HG03565 (cell line): ENCODE measurements around the gene CSGALNACT2.
A peak's percentile ranks its signal among the peaks of the same experiment; 100 is the strongest.
"Not testable (repeated sequence)": the region's sequence is repeated elsewhere in the genome, so short reads cannot be mapped to it uniquely, and the experiment has no call there.

Experiments used
- ATAC-seq: cut with Tn5 transposase; IDR thresholded peaks from one replicate; pipeline ENCODE4 v1.9.1; 2021; ENCODE audit warnings: mild to moderate bottlenecking, moderate library complexity; ENCODE audit not compliant: unreplicated experiment

Gene CSGALNACT2

DNA sequence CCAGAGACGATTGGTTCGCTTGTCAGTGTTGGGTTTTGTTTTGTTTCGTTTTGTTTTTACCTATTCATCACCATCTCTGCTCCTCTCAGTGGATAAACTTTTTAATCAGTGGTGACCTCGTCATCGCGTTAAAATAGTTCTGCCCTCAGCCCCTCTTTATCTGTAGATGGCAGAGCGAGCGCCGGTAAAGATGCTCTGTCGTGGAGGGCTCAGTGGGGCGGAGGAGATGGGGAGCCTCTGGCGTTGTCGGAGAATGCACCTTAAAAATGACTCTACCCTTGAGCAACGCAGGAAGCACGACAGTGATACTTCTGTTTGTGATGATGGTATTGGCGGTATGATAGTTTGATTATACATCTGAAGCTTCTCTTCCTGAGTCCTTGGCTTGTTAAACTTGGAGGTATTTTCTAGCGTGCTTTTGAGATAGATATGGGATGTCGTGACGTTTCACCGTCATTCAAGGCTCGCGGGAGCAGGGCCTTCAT is 554 bp downstream of the CSGALNACT2 start:
- ATAC-seq, result no peak

DNA sequence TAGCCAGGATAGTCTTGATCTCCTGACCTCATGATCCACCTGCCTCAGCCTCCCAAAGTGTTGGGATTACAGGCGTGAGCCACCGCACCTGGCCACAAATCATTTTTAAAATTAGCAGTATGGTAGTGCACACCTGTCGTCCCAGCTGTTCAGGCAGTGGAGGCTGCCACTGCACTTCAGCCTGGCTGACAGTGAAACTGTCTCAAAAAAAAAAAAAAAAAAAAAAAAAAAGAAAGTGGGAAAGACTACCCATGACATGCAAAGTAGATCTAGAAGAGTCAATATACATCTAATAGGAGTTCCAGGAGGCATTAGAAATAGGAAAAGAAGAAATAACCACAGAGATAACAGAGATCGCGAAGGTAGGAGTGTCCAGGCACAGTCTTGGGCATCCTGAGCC is 3.2 kb downstream of the CSGALNACT2 start:
- ATAC-seq, result no peak

DNA sequence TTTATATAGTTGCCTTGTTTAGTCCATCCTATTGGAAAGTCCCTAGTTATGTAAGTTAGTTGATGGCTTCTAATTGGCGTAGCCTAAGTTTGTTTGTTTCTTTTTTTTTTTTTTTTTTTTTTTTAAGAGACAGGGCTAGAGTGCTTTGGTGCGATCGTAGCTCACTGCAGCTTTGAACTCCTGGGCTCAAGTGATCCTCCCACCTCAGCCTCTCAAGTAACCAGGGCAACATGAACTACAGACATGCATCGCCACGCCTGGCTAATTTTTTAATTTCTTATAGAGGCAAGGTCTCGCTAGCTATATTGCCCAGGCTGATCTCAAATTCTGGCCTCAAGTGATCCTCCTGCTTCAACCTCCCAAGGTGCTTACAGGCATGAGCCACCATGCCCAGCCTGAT is 7.1 kb downstream of the CSGALNACT2 start:
- ATAC-seq, result no peak

DNA sequence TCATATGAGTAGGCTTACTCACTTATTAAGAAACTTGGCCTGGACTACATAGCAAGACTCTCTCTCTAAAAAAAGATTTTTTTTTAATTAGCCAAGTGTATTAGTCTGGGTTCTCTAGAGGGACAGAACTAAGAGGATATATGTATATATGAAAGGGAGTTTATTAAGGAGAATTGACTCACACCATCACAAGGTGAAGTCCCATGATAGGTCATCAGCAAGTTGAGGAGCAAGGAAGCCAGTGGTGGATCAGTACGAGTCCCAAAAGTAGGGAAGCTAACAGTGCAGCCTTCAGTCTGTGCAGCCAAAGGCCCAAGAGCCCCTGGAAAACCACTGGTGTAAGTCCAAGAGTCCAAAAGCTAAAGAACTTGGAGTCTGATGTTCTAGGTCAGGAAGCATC is 7.7 kb downstream of the CSGALNACT2 start:
- not testable (repeated sequence) for ATAC-seq

DNA sequence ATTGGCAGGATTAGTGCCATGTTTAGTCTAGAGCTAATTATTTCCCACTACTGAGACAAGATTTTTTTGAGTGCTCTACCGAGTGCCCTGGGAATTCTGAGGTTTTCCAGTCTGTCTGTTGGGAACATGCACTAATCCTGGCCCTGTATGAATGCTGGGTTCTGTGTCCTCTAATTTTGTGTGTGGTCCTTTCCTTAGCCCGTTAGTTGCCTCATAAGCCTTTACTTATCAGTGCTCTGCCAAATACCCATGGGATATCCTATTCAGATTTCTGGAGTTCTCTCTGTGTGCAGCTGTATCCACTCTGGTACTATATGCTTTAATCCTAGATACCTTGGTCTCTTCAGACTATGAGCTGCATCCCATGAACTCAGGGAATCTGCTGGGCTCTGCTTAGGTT is 13.1 kb downstream of the CSGALNACT2 start:
- ATAC-seq, result no peak

DNA sequence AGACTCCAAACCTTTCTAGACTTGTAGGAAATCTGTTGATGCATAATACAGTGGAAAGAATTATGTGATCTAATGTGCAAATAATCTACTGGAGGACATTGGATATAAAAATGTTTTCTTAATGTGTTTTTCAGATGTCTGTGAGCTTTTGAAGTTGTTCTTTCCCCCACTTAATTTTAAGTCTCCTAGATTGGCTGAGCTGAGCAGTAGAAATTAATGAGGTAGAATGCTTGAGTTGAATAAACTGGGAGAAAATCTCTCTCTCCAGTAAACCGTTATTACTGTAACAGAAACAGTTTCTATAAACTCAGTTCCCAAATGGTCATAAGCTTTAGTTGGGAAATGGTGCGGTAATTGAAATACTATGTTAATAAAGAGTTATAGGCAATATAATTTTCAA is 15.7 kb downstream of the CSGALNACT2 start:
- no peak for ATAC-seq

DNA sequence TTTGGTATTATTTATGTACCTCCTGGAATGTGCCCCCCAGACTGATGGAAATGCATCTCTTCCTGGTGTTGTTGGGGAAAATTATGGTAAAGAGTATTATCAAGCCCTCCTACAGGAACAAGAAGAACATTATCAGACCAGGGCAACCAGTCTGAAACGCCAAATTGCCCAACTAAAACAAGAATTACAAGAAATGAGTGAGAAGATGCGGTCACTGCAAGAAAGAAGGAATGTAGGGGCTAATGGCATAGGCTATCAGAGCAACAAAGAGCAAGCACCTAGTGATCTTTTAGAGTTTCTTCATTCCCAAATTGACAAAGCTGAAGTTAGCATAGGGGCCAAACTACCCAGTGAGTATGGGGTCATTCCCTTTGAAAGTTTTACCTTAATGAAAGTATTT is 17.0 kb downstream of the CSGALNACT2 start:
- no peak for ATAC-seq

DNA sequence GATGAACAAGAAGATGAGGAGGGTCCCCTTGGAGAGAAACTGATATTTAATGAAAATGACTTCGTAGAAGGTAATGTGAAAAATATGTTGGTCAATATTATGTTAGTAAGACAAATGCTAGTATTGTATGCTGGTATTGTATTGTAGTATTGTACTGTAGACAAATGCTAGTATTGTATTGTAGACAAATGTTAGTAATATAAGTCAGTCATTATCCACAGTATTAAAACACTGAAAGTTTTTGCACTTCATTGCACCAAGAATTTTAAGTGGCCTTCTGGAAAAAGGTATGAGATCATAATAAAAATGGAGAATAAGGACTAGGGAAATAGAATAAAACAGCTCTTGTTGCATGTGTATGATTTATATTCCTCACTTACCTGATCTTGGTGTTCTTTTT is 17.5 kb downstream of the CSGALNACT2 start:
- ATAC-seq, result no peak

DNA sequence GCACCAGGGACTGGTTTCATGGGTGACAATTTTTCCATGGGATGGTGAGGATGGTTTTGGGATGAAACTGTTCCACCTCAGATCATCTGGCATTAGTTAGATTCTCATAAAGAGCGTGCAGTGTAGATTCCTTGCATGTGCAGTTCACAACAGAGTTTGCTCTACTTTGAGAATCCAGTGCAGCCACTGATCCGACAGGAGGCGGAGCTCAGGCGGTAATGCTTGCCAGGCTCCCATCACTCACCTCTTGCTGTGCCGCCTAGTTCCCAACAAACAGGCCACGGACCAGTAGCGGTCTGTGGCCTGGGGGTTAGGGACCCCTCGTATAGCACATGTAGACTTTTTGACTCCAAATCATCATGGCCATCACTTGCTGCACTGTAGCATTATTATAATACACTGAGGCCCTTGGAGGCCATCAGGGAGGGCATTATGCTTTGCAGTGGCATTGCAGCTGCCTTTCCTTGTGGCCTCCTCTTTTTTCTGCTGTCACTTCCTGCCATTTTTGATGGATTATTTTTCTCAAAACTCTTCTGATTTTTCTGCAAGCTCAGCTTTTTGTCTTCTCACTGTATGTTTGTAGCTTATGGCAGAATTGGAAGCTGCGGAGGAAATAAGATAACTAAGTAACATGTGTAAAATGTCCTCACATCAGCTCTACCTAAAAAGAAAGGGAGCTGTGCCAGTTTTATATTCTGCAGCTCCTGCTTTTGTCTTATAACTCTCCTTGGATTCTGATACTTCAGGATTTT is 18.5 kb downstream of the CSGALNACT2 start:
- no peak for ATAC-seq

DNA sequence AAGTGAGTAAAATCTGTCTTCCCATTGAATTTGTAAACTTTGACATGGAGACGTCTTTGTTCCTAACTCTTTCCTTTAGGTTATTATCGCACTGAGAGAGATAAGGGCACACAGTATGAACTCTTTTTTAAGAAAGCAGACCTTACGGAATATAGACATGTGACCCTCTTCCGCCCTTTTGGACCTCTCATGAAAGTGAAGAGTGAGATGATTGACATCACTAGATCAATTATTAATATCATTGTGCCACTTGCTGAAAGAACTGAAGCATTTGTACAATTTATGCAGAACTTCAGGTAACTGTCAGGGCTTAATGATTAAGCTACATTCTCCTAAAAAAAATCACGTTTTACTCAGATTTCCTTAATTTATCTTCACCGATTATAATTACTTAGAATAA is 20.4 kb downstream of the CSGALNACT2 start:
- ATAC-seq, result no peak

DNA sequence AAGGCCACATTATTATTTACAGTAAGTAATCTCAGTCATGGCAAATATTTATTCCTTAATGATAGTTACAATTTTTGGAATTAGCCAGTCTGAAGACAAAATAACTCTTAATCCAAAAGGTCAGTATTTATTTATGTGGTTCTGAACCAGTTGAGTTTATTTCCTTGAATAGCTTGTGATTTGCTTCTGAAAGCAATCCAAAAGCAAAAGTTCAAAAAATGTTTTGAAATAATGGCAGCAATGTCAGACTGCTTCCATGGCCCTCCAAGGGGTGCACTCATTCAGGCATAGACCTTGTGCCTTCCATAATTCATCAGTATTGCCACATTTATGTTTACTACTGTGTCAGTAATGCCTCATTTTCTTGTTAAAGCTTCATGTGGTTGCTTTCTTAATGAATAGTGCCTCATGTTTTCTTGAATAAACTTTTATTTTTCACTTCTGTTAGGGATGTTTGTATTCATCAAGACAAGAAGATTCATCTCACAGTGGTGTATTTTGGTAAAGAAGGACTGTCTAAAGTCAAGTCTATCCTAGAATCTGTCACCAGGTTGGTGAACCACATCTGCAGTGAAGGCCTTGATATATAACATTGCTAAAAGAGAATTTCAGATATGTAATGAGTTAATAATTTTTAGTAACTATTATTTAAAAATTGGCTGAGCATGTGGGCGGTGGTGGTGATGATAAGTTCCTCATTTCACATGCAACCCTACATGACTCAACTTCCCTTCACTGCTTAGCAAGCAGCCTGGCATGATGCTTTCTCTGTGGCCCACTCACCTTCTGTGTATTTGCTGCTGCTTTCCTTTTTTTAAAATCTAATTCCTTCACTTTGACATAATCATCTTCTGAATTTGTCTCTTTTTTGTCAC is 22.0 kb downstream of the CSGALNACT2 start:
- peak; percentile 45 for ATAC-seq

DNA sequence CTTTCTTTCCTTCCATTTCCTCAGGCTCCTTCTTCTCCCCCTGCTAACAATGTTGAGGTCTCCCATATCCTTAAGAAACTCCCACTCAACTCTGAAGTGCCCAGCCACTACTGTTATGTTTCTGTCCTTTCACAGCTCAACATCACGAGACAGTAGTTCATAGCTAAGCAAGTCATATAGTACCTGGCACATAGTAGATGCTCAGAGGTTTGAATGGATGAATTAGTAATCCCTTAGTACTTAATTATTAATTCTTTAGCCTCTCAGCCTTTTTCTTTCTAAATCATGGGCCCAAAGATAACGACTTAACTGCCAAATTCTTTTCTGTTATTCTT is 22.6 kb downstream of the CSGALNACT2 start:
- peak; percentile 59 for ATAC-seq

DNA sequence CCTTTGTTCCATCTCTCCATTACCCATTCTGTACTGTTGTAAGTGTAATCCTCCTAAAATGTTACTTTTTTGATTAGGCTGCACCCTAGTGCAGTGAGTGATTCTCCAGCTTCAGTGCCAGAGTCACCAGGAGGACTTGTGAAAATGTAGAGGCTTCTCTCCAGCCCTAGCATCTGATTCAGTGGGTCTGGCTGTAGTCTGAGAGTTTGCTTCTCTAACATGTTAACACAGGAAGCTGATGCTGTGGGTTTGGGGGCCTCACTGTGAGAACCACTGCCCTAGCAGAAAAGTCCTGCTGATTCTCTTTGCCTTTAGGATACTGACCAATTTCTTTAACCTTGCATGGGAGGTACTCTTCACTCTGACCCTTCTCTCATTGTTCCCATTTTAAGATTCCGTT is 24.4 kb downstream of the CSGALNACT2 start:
- ATAC-seq, result no peak

DNA sequence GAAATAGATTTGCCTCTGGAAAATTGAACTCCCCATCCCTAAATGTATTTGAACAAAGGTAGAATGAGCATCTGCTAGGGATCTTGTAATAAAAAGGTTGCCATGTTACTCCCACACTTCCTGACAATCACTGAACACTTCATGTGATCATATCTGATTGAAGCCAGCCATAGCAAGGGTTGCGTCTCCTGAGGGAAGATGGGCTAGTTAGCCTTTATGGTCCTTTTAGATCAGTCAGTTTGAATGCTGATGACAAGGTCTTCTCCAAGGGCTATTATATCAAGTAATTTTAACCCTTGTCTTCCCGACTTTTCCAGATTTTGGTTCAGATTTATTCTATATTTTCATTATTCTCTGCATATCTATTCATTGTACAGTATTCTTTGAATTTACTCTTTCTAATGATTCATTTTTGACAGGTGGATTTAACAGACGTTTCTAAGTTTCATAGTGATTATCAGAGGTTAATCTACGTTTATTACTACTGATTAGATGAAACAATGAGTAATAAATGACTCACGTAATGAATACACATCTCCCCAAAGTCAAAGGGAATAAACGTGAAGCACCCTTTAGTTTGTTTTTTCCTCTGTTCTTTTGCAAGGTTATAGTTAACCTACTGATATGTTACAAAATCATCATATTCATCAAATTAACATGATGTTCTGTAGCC is 28.1 kb downstream of the CSGALNACT2 start:
- ATAC-seq, result peak; percentile 32

DNA sequence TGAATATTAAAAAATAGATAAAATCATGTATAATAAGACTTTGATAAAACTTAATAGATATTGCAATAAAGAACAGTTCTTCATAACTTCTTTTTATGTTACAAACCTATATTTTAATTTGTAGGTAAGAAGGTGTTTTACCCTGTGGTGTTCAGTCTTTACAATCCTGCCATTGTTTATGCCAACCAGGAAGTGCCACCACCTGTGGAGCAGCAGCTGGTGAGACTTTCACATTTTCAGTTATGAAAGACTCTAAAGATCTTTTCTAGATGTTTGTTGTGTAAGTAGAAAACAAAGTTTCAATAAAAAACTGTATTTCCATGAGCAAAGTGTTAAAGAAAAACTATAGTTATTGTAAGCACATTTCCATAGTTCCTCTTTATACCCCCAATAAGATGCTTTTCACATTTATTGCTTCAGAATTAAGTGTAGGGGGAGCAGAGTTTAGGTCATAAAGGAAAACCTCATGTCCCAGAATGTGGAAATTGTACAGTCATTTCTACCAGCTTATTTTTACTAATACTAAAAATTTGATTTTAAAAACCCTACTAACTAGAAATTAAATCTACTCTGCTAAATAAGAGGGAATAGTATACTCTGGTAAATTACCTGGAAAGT is 28.7 kb downstream of the CSGALNACT2 start:
- ATAC-seq, result peak; percentile 46

DNA sequence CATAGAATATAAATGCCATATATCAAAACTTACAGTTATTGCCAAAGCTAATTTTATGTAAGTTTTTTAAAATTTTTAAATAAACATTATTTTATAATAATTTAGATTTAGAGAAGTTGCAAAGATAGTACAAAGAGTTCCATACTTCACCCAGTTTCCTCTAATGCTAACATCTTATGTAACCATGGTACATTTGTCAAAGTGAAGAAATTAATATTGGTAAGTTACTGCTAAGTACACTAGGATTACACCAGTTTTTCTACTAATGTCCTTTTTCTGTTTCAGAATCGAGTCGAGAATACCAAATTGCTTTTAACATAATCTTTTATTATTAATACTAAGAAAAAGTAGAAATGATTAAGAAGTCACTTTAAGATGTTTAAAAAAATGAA is 29.2 kb downstream of the CSGALNACT2 start:
- ATAC-seq, result no peak

DNA sequence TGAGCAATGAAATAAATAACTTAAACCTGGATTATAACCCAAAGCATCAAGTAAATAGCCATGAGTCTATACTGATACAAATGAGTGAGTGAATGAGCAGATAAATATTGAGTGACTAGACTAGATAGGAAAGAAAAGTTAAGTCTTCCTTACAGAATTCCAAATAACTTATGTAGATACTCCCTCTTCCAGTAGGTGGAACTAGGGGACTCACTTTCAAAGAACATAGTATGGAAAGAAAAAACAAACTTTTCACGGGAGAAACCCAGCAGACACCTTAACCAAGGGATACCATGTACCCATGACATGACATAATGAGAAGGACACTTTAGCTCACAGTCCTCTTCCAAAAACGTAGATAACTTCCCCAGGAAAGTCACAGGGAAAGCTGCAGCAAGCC is 32.2 kb downstream of the CSGALNACT2 start:
- no peak for ATAC-seq

DNA sequence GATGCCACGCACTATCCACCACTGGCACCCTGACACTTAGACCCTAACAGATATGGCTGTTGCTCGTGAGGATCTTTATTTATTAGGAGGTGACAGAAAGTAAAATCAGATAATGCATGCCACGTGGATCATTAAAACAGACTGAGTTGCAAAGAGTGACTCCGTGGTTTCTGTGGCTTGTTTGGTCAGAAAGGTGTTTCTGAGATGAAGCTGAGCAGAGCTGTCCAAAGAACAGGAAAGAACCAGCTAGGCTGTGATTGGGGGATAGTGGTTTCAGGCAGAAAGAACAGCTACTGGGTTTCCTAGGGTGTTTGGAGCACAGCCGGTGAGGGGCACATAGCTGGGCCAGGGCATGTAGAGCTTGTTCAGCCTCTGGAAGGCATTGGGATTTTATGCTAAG is 34.4 kb downstream of the CSGALNACT2 start:
- no peak for ATAC-seq

DNA sequence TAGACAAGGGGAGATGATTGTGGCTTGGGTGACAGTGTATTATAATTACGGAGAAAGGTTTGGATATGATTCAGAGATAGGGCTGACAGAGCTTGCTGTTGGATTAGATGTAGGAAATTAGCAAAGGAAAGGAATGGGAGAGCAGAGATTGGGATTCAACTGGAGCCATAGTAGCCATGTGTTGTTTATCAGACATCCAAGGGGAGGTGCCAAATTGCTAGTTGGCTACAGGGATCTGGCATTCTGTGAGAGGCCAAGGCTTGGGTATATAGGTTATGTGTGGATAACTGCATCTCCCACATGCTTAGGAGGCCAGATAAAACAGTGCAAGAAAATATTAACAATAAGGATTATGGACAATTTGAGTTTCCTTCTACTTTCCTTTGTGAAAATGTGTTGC is 34.9 kb downstream of the CSGALNACT2 start:
- ATAC-seq, result no peak

DNA sequence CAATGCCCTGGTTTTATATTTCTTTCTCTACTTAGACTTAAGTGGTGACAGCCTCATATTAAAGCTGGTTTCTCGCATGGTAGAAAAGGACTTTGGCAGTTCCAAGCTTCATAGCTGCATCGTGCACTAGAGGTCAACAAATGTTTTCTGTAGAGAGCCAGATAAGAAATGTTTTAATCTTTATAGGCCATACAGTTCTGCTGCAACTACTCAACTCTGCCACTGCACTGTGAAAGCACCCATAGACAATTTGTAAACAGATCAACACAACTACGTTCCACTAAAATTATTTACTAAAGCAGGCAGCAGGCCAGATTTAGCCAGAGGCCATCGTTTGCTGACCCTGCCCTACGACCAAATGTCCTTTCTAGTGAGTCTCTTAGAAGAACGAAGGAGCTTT is 36.7 kb downstream of the CSGALNACT2 start:
- ATAC-seq, result no peak

DNA sequence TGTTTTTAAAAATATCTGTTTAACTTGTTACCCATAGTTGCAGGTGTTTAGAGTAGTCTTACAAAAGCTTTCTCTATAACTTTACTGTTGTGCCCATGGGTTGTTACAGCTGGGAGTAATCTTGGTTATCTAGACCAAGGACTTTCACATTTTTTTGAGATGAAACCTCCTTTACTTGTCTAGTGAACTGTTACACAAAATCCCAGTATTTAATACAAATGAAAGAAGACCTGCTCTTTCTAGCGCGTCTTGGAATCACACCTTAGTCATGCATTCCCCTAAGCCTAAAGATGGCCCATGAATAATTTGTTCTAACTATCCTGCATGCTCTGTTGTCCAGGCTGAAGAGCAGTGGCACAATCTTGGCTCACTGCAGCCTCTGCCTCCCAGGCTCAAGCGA is 38.0 kb downstream of the CSGALNACT2 start:
- no peak for ATAC-seq
